Adrenal gland (tissue), 12 donors: ENCODE data around the gene PLGRKT. TPM values are rescaled to one million over a fixed set of nuclear protein-coding genes. Genes with fewer than 3 reads are reported as not detected.
"Not testable (repeated sequence)": the region's sequence is repeated elsewhere in the genome, so short reads cannot be mapped to it uniquely, and the experiment has no call there.

Source experiments
- DNase-seq, 7 donors: peaks; one replicate each; pipeline ENCODE4 v3.0.0-alpha.2; 2019 to 2020
- H3K27ac ChIP-seq, 5 donors: fragments of 200-600 bp; sonication (generic) in 4 of 5; 1 replicate in 3 of 5; 2 replicates in 2 of 5; pipeline versions ENCODE4 v1.5.1 to v1.8.0; 2016 to 2020; ENCODE audit warnings: mild to moderate bottlenecking in 1 of 5
- H3K27me3 ChIP-seq: fragments of 200-600 bp; 2 replicates; pipeline ENCODE4 v1.8.0; 2021
- H3K36me3 ChIP-seq, 2 donors: fragments of 200-600 bp; replicated peaks in 1 of 2; 1 replicate in 1 of 2; 2 replicates in 1 of 2; pipeline versions ENCODE4 v1.5.1 to v1.8.0; 2018 to 2022
- H3K4me1 ChIP-seq, 2 donors: fragments of 200-600 bp; replicated peaks in 1 of 2; 1 replicate in 1 of 2; 2 replicates in 1 of 2; pipeline versions ENCODE4 v1.5.1 to v1.8.0; 2018 to 2021
- H3K4me3 ChIP-seq, 4 donors: fragments of 200-600 bp; sonication (generic) in 3 of 4; one replicate each; pipeline ENCODE4 v1.5.1; 2016 to 2018
- H3K9me3 ChIP-seq, 3 donors: fragments of 200-600 bp; sonication (generic) in 1 of 3; replicated peaks in 1 of 3; 1 replicate in 2 of 3; 2 replicates in 1 of 3; pipeline versions ENCODE4 v1.5.1 to v1.8.0; 2016 to 2021
- POLR2A ChIP-seq, 2 donors: fragments of 450-650 bp; IDR thresholded peaks; one replicate each; pipeline ENCODE4 v1.6.1; 2017; ENCODE audit warnings: antibody characterized with exemption in 2 of 2, mild to moderate bottlenecking in 2 of 2, moderate library complexity in 1 of 2
- WGBS, 4 donors: extraction: QIAGEN DNeasy Blood & Tissue Kit in 2 of 4; methylation state at CpG; one replicate each; pipeline versions ENCODE4 v1.1.5 to v1.1.7; 2013 to 2017; 5-methylcytosine and 5-hydroxymethylcytosine counted together
- intact Hi-C, 2 donors: fragments of 100-400 bp; cut with DNase I; formaldehyde crosslinking; loops; one replicate each; pipeline versions ENCODE4 v1.14.1 to v1.15.0; 2022 to 2023
- polyA plus RNA-seq, 3 donors: library from polyadenylated mRNA; stranded (reverse); fragments of 200-250 nt in 2 of 3; fragments of 350-450 nt in 1 of 3; fragmentation: Illumina TruSeq in 1 of 3; extraction: RNeasy Lipid Tissue Mini Kit (QIAGEN cat#74804) in 1 of 3; gene quantifications; one replicate each; pipeline ENCODE4 v1.2.3, GENCODE V29; 2013 to 2014
- total RNA-seq, 9 donors: library from RNA; depleted of rRNA in 4 of 9; stranded (reverse); fragments of >200 nt in 4 of 9; fragments of 120-200 nt in 1 of 9; fragmentation: NEBNext Ultra II Directional in 1 of 9; extraction: Animal tissue kit (Norgen Biotek cat#: 25700) in 1 of 9; gene quantifications; one replicate each; pipeline versions ENCODE4 v1.1.0 to v1.2.4, GENCODE V29; 2013 to 2023
- TF ChIP-seq, protein P1 (sequence below), 6 experiments: fragments of 450-650 bp in 4 of 6; fragments of 200-600 bp in 2 of 6; sonication (generic) in 1 of 6; IDR thresholded peaks; 1 replicate in 5 of 6; 2 replicates in 1 of 6; pipeline versions ENCODE4 v1.5.1 to v1.8.0; 2016 to 2021; ENCODE audit warnings: antibody characterized with exemption in 6 of 6, mild to moderate bottlenecking in 2 of 6, moderate library complexity in 1 of 6
- donor health status: healthy with polysubstance abuse.
- donor health status: Bipolar disorder and iron deficiency.
- donor health status: DM: yes; HTN: yes; CAD: no.
- donor health status: DM: no; HTN: no; CAD: no.
- donor health status: DM: no; HTN: no; CAD: no.
- donor health status: DM: yes; HTN: yes; CAD: no.

PLGRKT gene
- total and polyA plus RNA-seq, 12 donors = 7.2 to 32.0 (median 20.7) TPM

DNA sequence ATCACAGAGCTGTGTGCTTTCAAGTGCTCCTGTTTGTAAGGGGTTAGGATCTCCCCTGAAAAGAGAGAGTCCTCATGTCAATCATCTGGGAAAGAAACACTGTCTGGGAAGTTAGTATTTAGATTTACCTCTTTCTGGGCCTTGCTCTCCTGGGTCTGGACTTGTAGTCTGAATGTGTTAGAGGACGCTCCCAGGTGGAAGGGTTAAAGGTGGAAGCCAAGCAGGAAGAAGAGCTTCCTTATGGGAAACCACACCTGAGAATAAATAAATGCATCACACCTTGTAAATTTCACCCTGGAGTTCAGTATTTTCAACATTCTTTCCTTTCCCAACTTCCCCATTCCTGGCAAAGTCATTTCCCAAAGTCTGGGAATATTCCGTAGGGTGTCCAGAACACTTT, 1.3 kb downstream of the PLGRKT start:
- H3K27me3 ChIP-seq = no peaks in the 10 kb centered on the region
- H3K4me3 ChIP-seq = no peak overlapping the region
- no peak for TF ChIP-seq POLR2A (IDR thresholded peaks at IDR 0.05)
- TF ChIP-seq, protein P1, sequence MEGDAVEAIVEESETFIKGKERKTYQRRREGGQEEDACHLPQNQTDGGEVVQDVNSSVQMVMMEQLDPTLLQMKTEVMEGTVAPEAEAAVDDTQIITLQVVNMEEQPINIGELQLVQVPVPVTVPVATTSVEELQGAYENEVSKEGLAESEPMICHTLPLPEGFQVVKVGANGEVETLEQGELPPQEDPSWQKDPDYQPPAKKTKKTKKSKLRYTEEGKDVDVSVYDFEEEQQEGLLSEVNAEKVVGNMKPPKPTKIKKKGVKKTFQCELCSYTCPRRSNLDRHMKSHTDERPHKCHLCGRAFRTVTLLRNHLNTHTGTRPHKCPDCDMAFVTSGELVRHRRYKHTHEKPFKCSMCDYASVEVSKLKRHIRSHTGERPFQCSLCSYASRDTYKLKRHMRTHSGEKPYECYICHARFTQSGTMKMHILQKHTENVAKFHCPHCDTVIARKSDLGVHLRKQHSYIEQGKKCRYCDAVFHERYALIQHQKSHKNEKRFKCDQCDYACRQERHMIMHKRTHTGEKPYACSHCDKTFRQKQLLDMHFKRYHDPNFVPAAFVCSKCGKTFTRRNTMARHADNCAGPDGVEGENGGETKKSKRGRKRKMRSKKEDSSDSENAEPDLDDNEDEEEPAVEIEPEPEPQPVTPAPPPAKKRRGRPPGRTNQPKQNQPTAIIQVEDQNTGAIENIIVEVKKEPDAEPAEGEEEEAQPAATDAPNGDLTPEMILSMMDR (IDR thresholded peaks at IDR 0.05) = no peak
- WGBS, 4 donors = 93 to 100% (median 96%) methylated on average over 2 of the region's 2 CpGs
- intact Hi-C loops = loop anchor here in 1 of 2 donors (10.0 kb wide), 1 partner anchor 672 kb away; no protein-coding TSS in a partner anchor
- H3K27ac ChIP-seq = peak overlapping the region in 1 of 5 donors; percentile 90
- H3K9me3 ChIP-seq = no peaks in the 10 kb centered on the region
- peaks cover 6 to 15% of the 10 kb centered on the region in 2 donors for H3K4me1 ChIP-seq
- DNase-seq = no peak
- peaks cover 0 to 6% of the 10 kb centered on the region in 2 donors for H3K36me3 ChIP-seq

DNA sequence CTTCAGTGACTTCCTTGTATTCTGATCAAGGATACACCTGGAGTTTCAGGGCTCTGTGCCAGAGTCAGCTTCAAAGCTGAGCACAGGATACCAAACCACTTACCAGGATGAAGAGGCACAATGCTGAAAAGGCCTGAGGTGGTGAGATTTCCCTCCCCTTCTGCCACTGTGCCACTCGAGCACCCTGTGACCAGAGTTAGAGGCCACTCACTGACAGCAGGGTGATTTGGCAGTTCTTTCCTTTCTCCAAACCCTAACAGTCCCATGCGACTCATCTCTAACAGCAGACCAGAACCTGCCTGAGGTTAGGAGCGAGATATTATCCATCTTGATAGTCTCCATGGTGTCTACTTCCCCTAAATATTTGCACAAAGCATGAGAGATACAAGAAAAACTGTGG, 1.8 kb downstream of the PLGRKT start:
- Histone ChIP-seq H3K4me3 (no peak overlapping the region), H3K9me3 (no peaks in the 10 kb centered on the region), H3K27me3 (no peaks in the 10 kb centered on the region), H3K36me3 (peaks cover 0 to 6% of the 10 kb centered on the region in 2 donors), H3K27ac (no peak overlapping the region), H3K4me1 (peaks cover 6 to 15% of the 10 kb centered on the region in 2 donors)
- WGBS, 4 donors = 81 to 86% (median 84%) methylated on average over 3 of the region's 3 CpGs
- intact Hi-C loops = loop anchor here in 1 of 2 donors (10.0 kb wide), 1 partner anchor 671 kb away; no protein-coding TSS in a partner anchor
- TF ChIP-seq, protein P1 (IDR thresholded peaks at IDR 0.05) = no peak
- TF ChIP-seq POLR2A (IDR thresholded peaks at IDR 0.05) = no peak
- DNase-seq = no peak

DNA sequence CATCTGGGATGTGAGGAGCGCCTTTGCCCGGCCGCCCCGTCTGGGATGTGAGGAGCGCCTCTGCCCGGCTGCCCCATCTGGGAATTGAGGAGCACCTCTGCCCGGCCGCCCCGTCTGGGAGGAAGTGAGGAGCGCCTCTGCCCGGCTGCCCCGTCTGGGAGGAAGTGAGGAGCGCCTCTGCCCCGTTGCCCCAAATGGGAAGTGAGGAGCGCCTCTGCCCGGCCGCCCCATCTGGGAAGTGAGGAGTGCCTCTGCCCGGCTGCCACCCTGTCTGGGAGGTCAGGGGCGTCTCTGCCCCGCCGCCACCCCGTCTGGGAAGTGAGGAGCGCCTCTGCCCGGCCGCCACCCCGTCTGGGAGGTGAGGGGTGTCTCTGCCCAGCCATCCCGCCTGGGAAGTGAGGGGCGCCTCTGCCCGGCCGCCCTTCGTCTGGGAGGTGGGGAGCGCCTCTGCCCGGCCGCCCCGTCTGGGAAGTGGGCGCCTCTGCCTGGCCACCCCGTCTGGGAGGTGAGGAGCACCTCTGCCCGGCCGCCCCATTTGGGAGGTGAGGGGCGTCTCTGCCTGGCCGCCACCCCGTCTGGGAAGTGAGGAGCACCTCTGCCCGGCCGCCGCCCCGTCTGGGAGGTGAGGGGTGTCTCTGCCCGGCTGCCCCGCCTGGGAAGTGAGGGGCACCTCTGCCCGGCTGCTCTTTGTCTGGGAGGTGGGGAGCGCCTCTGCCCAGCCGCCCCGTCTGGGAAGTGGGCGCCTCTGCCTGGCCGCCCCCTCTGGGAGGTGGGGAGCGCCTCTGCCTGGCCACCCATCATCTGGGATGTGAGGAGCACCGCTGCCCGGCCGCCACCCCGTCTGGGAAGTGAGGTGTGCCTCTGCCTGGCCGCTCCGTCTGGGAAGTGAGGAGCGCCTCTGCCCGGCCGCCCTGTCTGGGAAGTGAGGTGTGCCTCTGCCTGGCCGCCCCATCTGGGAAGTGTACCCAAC, 3.6 kb downstream of the PLGRKT start:
- DNase-seq, H3K9me3 ChIP-seq, H3K27ac ChIP-seq, H3K27me3 ChIP-seq, H3K36me3 ChIP-seq, H3K4me3 ChIP-seq: not testable (repeated sequence)
- H3K4me1 ChIP-seq = peaks cover 6 to 15% of the 10 kb centered on the region in 2 donors
- intact Hi-C loops = loop anchor here in 1 of 2 donors (10.0 kb wide), 1 partner anchor 669 kb away; no protein-coding TSS in a partner anchor
- 93 to 98% (median 97%) methylated on average over 8 to 65 of the region's 65 CpGs for WGBS, 4 donors

DNA sequence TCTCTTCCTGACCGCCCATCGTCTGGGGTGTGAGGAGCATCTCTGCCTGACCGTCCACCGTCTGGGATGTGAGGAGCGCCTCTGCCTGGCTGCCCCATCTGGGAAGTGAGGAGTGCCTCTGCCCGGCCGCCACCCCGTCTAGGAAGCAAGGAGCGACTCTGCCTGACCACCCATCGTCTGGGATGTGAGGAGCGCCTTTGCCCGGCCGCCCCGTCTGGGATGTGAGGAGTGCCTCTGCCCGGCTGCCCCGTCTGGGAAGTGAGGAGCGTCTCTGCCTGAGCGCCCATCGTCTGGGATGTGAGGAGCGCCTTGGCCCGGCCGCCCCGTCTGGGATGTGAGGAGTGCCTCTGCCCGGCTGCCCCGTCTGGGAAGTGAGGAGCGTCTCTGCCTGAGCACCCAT, 4.4 kb downstream of the PLGRKT start:
- intact Hi-C loops = loop anchor here in 1 of 2 donors (10.0 kb wide), 1 partner anchor 669 kb away; no protein-coding TSS in a partner anchor
- not testable (repeated sequence) for H3K27ac ChIP-seq, H3K36me3 ChIP-seq, DNase-seq, H3K4me3 ChIP-seq, H3K27me3 ChIP-seq, H3K9me3 ChIP-seq
- 82 to 93% (median 91%) methylated on average over 11 to 26 of the region's 26 CpGs for WGBS, 4 donors
- H3K4me1 ChIP-seq = peaks cover 5 to 11% of the 10 kb centered on the region in 2 donors

DNA sequence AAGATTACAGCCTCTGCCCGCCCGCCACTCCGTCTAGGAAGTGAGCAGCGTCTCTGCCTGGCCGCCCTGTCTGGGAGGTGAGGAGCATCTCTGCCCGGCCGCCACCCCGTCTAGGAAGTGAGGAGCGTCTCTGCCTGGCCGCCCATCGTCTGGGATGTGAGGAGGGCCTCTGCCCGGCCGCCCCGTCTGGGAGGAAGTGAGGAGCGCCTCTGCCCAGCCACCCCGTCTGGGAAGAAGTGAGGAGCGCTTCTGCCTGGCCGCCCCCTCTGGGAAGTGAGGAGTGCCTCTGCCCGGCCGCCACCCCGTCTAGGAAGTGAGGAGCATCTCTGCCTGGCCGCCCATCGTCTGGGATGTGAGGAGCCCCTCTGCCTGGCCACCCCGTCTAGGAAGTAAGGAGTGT, 4.8 kb downstream of the PLGRKT start:
- H3K4me3 ChIP-seq, H3K4me1 ChIP-seq, H3K27me3 ChIP-seq, DNase-seq, H3K27ac ChIP-seq, H3K36me3 ChIP-seq, H3K9me3 ChIP-seq: not testable (repeated sequence)
- 89 to 99% (median 98%) methylated on average over 14 to 24 of the region's 24 CpGs; no CpG with 5 or more reads in 1 of the 4 donors for WGBS, 4 donors
- intact Hi-C loops = loop anchor here in 1 of 2 donors (10.0 kb wide), 1 partner anchor 668 kb away; no protein-coding TSS in a partner anchor
